Endodermal cell (in vitro differentiated cells): ENCODE data around the gene RXFP1. TPM values are rescaled to one million over a fixed set of nuclear protein-coding genes. Genes with fewer than 3 reads are reported as not detected.

ENCODE experiments used
- DNase-seq: peaks from one replicate; pipeline ENCODE4 v3.0.0-alpha.2; 2017
- H3K27ac ChIP-seq: 2 replicates; pipeline ENCODE4 v1.5.1; 2013; ENCODE audit warnings: mild to moderate bottlenecking, low read depth, low read length, moderate library complexity
- H3K27me3 ChIP-seq: 2 replicates; pipeline ENCODE4 v1.6.1; 2013; ENCODE audit warnings: mild to moderate bottlenecking, low read length, moderate library complexity; ENCODE audit not compliant: insufficient read depth, control insufficient read depth, poor library complexity, severe bottlenecking
- H3K36me3 ChIP-seq: 2 replicates; pipeline ENCODE4 v1.7.0; 2013; ENCODE audit warnings: mild to moderate bottlenecking, low read length, moderate library complexity; ENCODE audit not compliant: control insufficient read depth, insufficient read depth
- H3K4me1 ChIP-seq: one replicate; pipeline ENCODE4 v1.7.0; 2013; ENCODE audit warnings: low read length; ENCODE audit not compliant: control insufficient read depth, insufficient read depth
- H3K4me3 ChIP-seq: 2 replicates; pipeline ENCODE4 v1.5.1; 2013; ENCODE audit warnings: mild to moderate bottlenecking, low read length, moderate library complexity
- H3K9ac ChIP-seq: 2 replicates; pipeline ENCODE4 v1.6.1; 2013; ENCODE audit warnings: mild to moderate bottlenecking, low read length, moderate library complexity; ENCODE audit not compliant: poor library complexity, severe bottlenecking; ENCODE audit errors: extremely low read depth
- H3K9me3 ChIP-seq: 2 replicates; pipeline ENCODE4 v1.6.1; 2013; ENCODE audit warnings: mild to moderate bottlenecking, low read length, moderate library complexity; ENCODE audit not compliant: control insufficient read depth
- H3K27ac Mint-ChIP-seq: 2 replicates; pipeline ENCODE4 v1.8.0; 2020; ENCODE audit warnings: mixed read lengths
- H3K27me3 Mint-ChIP-seq: 2 replicates; pipeline ENCODE4 v1.8.0; 2021; ENCODE audit warnings: mild to moderate bottlenecking, mixed read lengths; ENCODE audit not compliant: insufficient read depth
- H3K36me3 Mint-ChIP-seq: 2 replicates; pipeline ENCODE4 v1.8.0; 2020; ENCODE audit warnings: low read depth, mixed read lengths
- H3K4me1 Mint-ChIP-seq: 2 replicates; pipeline ENCODE4 v1.8.0; 2020; ENCODE audit warnings: mixed read lengths
- H3K4me3 Mint-ChIP-seq: 2 replicates; pipeline ENCODE4 v1.8.0; 2020; ENCODE audit warnings: mild to moderate bottlenecking, moderate library complexity, mixed read lengths
- H3K9me3 Mint-ChIP-seq: 2 replicates; pipeline ENCODE4 v1.8.0; 2020; ENCODE audit warnings: mild to moderate bottlenecking, mixed read lengths
- WGBS, 2 experiments: methylation state at CpG; one replicate each; pipeline versions ENCODE4 v1.1.5 to v1.1.7; 2013; ENCODE audit warnings: missing lambda C conversion rate in 2 of 2, mixed read lengths in 1 of 2; ENCODE audit not compliant: insufficient coverage in 1 of 2, insufficient read length in 1 of 2; 5-methylcytosine and 5-hydroxymethylcytosine counted together
- total RNA-seq, 2 donors: library from RNA; stranded (reverse); fragmentation: NEBNext Ultra II Directional in 1 of 2; extraction: Animal tissue kit (Norgen Biotek cat#: 25700) in 1 of 2; gene quantifications; 2 replicates in 1 of 2; 3 replicates in 1 of 2; pipeline ENCODE4 v1.2.1, GENCODE V29; 2021
- TF ChIP-seq, protein P1 (sequence below): fragments of 200-600 bp; sonication (generic); conservative IDR thresholded peaks from 2 replicates; pipeline ENCODE4 v1.5.0; 2021; ENCODE audit warnings: antibody characterized with exemption, mild to moderate bottlenecking

The RXFP1 gene
- total RNA-seq, 2 donors from 2014 or later = not detected

DNA sequence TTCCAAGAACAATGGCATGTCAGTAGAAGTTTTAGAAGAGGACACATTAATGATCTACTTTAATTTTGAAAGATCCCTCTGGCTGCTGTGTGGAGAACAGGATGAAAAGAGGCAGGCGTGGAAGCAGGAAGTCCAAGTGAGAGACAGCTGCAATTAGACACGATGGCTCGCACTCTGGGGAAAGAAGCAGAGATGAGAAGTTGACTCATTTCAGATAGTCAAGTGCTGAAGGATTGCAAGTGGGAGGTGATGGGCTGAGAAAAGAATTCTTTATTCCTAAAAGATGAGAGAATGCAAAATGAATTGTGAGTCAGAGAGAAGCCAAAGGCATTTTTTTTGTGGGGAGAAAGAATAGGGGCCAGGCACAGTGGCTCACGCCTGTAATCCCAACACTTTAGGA, 16.5 kb downstream of the RXFP1 start:
- Histone ChIP-seq H3K27ac (no peak overlapping the region), H3K9me3 (no peaks in the 10 kb centered on the region), H3K9ac (no peak overlapping the region), H3K4me1 (no peaks in the 10 kb centered on the region), H3K27me3 (no peaks in the 10 kb centered on the region), H3K36me3 (no peaks in the 10 kb centered on the region), H3K4me3 (no peak overlapping the region)
- Mint-ChIP-seq H3K27ac (no peak overlapping the region), H3K27me3 (no peaks in the 10 kb centered on the region), H3K9me3 (no peaks in the 10 kb centered on the region), H3K4me3 (no peak overlapping the region), H3K36me3 (no peaks in the 10 kb centered on the region), H3K4me1 (no peaks in the 10 kb centered on the region)
- DNase-seq = no peak
- TF ChIP-seq, protein P1, sequence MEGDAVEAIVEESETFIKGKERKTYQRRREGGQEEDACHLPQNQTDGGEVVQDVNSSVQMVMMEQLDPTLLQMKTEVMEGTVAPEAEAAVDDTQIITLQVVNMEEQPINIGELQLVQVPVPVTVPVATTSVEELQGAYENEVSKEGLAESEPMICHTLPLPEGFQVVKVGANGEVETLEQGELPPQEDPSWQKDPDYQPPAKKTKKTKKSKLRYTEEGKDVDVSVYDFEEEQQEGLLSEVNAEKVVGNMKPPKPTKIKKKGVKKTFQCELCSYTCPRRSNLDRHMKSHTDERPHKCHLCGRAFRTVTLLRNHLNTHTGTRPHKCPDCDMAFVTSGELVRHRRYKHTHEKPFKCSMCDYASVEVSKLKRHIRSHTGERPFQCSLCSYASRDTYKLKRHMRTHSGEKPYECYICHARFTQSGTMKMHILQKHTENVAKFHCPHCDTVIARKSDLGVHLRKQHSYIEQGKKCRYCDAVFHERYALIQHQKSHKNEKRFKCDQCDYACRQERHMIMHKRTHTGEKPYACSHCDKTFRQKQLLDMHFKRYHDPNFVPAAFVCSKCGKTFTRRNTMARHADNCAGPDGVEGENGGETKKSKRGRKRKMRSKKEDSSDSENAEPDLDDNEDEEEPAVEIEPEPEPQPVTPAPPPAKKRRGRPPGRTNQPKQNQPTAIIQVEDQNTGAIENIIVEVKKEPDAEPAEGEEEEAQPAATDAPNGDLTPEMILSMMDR = no peak
- 87 to 94% methylated on average over 3 to 4 of the region's 4 CpGs for WGBS, 2 experiments

- Histone ChIP-seq H3K27me3 (no peaks in the 10 kb centered on the region), H3K4me1 (no peaks in the 10 kb centered on the region), H3K9ac (no peak overlapping the region), H3K4me3 (no peak overlapping the region), H3K27ac (no peak overlapping the region), H3K9me3 (no peaks in the 10 kb centered on the region), H3K36me3 (no peaks in the 10 kb centered on the region)
- no peak for DNase-seq
- TF ChIP-seq, protein P1 = no peak
- no peaks in the 10 kb centered on the region for H3K27me3 Mint-ChIP-seq
- H3K27ac Mint-ChIP-seq = no peak overlapping the region
- H3K9me3 Mint-ChIP-seq = no peaks in the 10 kb centered on the region
- WGBS, 2 experiments = 83 to 94% methylated on average over 2 to 4 of the region's 4 CpGs
- no peaks in the 10 kb centered on the region for H3K4me1 Mint-ChIP-seq
- no peak overlapping the region for H3K4me3 Mint-ChIP-seq
- no peaks in the 10 kb centered on the region for H3K36me3 Mint-ChIP-seq
Observed at GRCh38 chr4:158538911-158539310, 17.2 kb downstream of the RXFP1 start.

DNA sequence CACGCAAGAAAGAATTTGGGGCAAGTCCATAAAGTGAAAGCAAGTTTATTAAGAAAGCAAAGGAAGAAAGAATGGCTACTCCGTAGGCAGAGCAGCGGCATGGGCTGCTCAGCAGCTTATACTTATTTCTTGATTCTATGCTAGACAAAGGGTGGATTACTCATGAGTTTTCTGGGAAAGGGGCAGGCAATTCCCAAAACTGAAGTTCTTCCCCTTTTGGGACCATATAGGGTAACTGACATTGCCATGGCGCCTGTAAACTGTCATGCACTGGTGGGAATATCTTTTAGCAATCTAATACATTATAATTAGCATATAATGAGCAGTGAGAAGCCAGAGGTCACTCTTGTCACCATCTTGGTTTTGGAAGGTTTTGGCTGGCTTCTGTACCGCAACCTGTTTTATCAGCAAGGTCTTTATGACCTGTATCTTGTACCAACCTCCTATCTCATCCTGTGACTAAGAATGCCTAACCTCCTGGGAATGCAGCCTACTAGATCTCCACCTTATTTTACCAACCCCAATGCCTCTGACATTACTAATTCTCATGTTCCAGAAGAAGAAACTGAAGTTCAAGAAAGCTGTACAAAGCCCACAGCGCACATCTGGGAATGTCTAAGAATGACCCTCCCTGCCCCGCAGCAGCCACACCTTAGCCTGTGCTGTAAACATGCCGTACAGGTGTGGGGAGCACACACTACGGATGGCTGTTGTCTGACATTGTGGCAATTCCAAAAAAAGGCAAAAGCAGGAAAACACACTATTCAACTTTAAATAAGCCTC, 18.6 kb downstream of the RXFP1 start:
- H3K36me3 ChIP-seq = no peaks in the 10 kb centered on the region
- Mint-ChIP-seq H3K4me3 (no peak overlapping the region), H3K36me3 (no peaks in the 10 kb centered on the region), H3K27me3 (no peaks in the 10 kb centered on the region), H3K4me1 (no peaks in the 10 kb centered on the region), H3K9me3 (no peaks in the 10 kb centered on the region), H3K27ac (no peak overlapping the region)
- H3K4me1 ChIP-seq = no peaks in the 10 kb centered on the region
- no peaks in the 10 kb centered on the region for H3K9me3 ChIP-seq
- DNase-seq = no peak
- H3K4me3 ChIP-seq = no peak overlapping the region
- H3K27me3 ChIP-seq = no peaks in the 10 kb centered on the region
- TF ChIP-seq, protein P1 = no peak
- 71 to 80% methylated on average over 5 to 8 of the region's 9 CpGs for WGBS, 2 experiments
- H3K9ac ChIP-seq = no peak overlapping the region
- no peak overlapping the region for H3K27ac ChIP-seq
